Measurements from ENCODE around the gene EMP3.
"Not testable (repeated sequence)": the region's sequence is repeated elsewhere in the genome, so short reads cannot be mapped to it uniquely, and the experiment has no call there.

The EMP3 gene

GRCh38 chr19:48348045-48348444 lies 22.7 kb downstream of the EMP3 start:
- no peak for DNase-seq (ENCODE audit: low spot score)

GRCh38 chr19:48348737-48349136 lies 23.4 kb downstream of the EMP3 start:
- DNase-seq (ENCODE audit: low spot score) = no peak

GRCh38 chr19:48350856-48351255 lies 25.5 kb downstream of the EMP3 start:
- no peak for DNase-seq (ENCODE audit: low spot score)

- DNase-seq (ENCODE audit: low spot score) = peak; percentile 66
Measured at GRCh38 chr19:48351341-48351752, 26.0 kb downstream of the EMP3 start.

GRCh38 chr19:48353677-48354076 lies 28.3 kb downstream of the EMP3 start:
- DNase-seq (ENCODE audit: low spot score) = no peak

GRCh38 chr19:48354332-48354992 lies 29.1 kb downstream of the EMP3 start:
- no peak for DNase-seq (ENCODE audit: low spot score)

- DNase-seq (ENCODE audit: low spot score) = no peak
Measured at GRCh38 chr19:48355365-48355954, 30.1 kb downstream of the EMP3 start.

GRCh38 chr19:48359123-48359522 lies 33.8 kb downstream of the EMP3 start:
- no peak for DNase-seq (ENCODE audit: low spot score)

GRCh38 chr19:48361912-48362311 lies 36.6 kb downstream of the EMP3 start:
- DNase-seq (ENCODE audit: low spot score) = no peak

GRCh38 chr19:48362716-48363499 lies 37.6 kb downstream of the EMP3 start:
- DNase-seq (ENCODE audit: low spot score) = peak; percentile 91

- DNase-seq (ENCODE audit: low spot score) = no peak
Measured at GRCh38 chr19:48363500-48363809, 38.1 kb downstream of the EMP3 start.

GRCh38 chr19:48363810-48364597 lies 38.7 kb downstream of the EMP3 start, which contains the start of the genes SYNGR4 and TMEM143:
TSS of gene SYNGR4 (plus strand) at chr19:48364367. CDS start at chr19:48365843, 1,476 bp downstream.
TSS of gene TMEM143 (minus strand) at chr19:48363940. CDS start at chr19:48363920, 20 bp downstream.
- peak; percentile 100 for DNase-seq (ENCODE audit: low spot score)

- DNase-seq (ENCODE audit: low spot score) = no peak
Measured at GRCh38 chr19:48364598-48365348, 39.4 kb downstream of the EMP3 start.

- DNase-seq (ENCODE audit: low spot score) = no peak
Measured at GRCh38 chr19:48365602-48366001, 40.2 kb downstream of the EMP3 start.

GRCh38 chr19:48367855-48368254 lies 42.5 kb downstream of the EMP3 start:
- no peak for DNase-seq (ENCODE audit: low spot score)

GRCh38 chr19:48368936-48369335 lies 43.6 kb downstream of the EMP3 start:
- DNase-seq (ENCODE audit: low spot score) = no peak

GRCh38 chr19:48370955-48371354 lies 45.6 kb downstream of the EMP3 start:
- DNase-seq (ENCODE audit: low spot score) = no peak

GRCh38 chr19:48371367-48371766 lies 46.0 kb downstream of the EMP3 start:
- no peak for DNase-seq (ENCODE audit: low spot score)

- not testable (repeated sequence) for DNase-seq (ENCODE audit: low spot score)
Measured at GRCh38 chr19:48371771-48372170, 46.4 kb downstream of the EMP3 start.

- no peak for DNase-seq (ENCODE audit: low spot score)
Measured at GRCh38 chr19:48372904-48373303, 47.6 kb downstream of the EMP3 start.

- DNase-seq (ENCODE audit: low spot score) = no peak
Measured at GRCh38 chr19:48373567-48373966, 48.2 kb downstream of the EMP3 start.

- DNase-seq (ENCODE audit: low spot score) = no peak
Measured at GRCh38 chr19:48378194-48378570, 52.8 kb downstream of the EMP3 start.

All from AG08396 (cell line).